Ovary (tissue), 9 donors: ENCODE results near the gene LRP2. TPM values are rescaled to one million over a fixed set of nuclear protein-coding genes. Genes with fewer than 3 reads are reported as not detected.

Source experiments
- DNase-seq, 5 donors: peaks; one replicate each; pipeline ENCODE4 v3.0.0-alpha.2; 2019 to 2020
- H3K27ac ChIP-seq, 2 donors: fragments of 200-600 bp; one replicate each; pipeline versions ENCODE4 v1.5.1 to v1.8.0; 2019 to 2022
- H3K27me3 ChIP-seq: fragments of 200-600 bp; one replicate; pipeline ENCODE4 v1.8.0; 2022
- H3K36me3 ChIP-seq: fragments of 200-600 bp; sonication (generic); one replicate; pipeline ENCODE4 v1.5.1; 2019
- H3K4me1 ChIP-seq: one replicate; pipeline ENCODE4 v1.8.1; 2013; ENCODE audit warnings: mild to moderate bottlenecking, moderate library complexity; ENCODE audit not compliant: insufficient read depth
- H3K4me3 ChIP-seq: fragments of 200-600 bp; sonication (generic); one replicate; pipeline ENCODE4 v1.5.1; 2017
- H3K9me3 ChIP-seq, 2 donors: fragments of 200-600 bp in 1 of 2; sonication (generic) in 1 of 2; one replicate each; pipeline versions ENCODE4 v1.5.1 to v1.8.1; 2013 to 2019; ENCODE audit warnings: mild to moderate bottlenecking in 1 of 2, moderate library complexity in 1 of 2
- EP300 ChIP-seq: sonication (generic); formaldehyde crosslinking; IDR thresholded peaks from one replicate; pipeline ENCODE4 v1.6.1; 2017; ENCODE audit warnings: antibody characterized with exemption
- POLR2A ChIP-seq: fragments of 450-650 bp; IDR thresholded peaks from one replicate; pipeline ENCODE4 v1.6.1; 2017; ENCODE audit warnings: antibody characterized with exemption, mild to moderate bottlenecking, moderate library complexity
- WGBS, 3 donors: extraction: QIAGEN DNeasy Blood & Tissue Kit in 1 of 3; methylation state at CpG; one replicate each; pipeline versions ENCODE4 v1.1.5 to v1.1.7; 2013 to 2017; 5-methylcytosine and 5-hydroxymethylcytosine counted together
- intact Hi-C, 4 donors: fragments of 100-400 bp; cut with DNase I; formaldehyde crosslinking; loops; one replicate each; pipeline versions ENCODE4 v1.11.0 to v1.15.1; 2022 to 2023
- polyA plus RNA-seq, 2 donors: library from polyadenylated mRNA; stranded (reverse); fragments of 200-250 nt in 1 of 2; fragments of 350-450 nt in 1 of 2; fragmentation: Illumina TruSeq in 1 of 2; extraction: RNeasy Lipid Tissue Mini Kit (QIAGEN cat#74804) in 1 of 2; gene quantifications; one replicate each; pipeline ENCODE4 v1.2.3, GENCODE V29; 2013 to 2014
- total RNA-seq, 7 donors: library from RNA; depleted of rRNA in 2 of 7; stranded (reverse); fragments of >200 nt in 2 of 7; fragmentation: NEBNext Ultra II Directional in 3 of 7; extraction: Animal tissue kit (Norgen Biotek cat#: 25700) in 3 of 7; gene quantifications; one replicate each; pipeline versions ENCODE4 v1.1.0 to v1.2.4, GENCODE V29; 2016 to 2023
- TF ChIP-seq, protein P1 (sequence below), 3 donors: fragments of 450-650 bp in 2 of 3; fragments of 200-600 bp in 1 of 3; IDR thresholded peaks; one replicate each; pipeline versions ENCODE4 v1.5.1 to v1.8.0; 2016 to 2022; ENCODE audit warnings: antibody characterized with exemption in 3 of 3, mild to moderate bottlenecking in 1 of 3
- donor health status: DM: no; HTN: no; CAD: no; lungs with moderate emphysema.
- donor health status: DM: no; HTN: no; CAD: no.
- donor health status: Bipolar disorder and iron deficiency.
- donor health status: DM: yes; HTN: yes; CAD: no.
- donor health status: DM: no; HTN: no; CAD: no.
- donor health status: DM: yes; HTN: yes; CAD: no.

Gene LRP2
- total and polyA plus RNA-seq, 9 donors = 0.01 to 13.4 (median 0.24) TPM

DNA sequence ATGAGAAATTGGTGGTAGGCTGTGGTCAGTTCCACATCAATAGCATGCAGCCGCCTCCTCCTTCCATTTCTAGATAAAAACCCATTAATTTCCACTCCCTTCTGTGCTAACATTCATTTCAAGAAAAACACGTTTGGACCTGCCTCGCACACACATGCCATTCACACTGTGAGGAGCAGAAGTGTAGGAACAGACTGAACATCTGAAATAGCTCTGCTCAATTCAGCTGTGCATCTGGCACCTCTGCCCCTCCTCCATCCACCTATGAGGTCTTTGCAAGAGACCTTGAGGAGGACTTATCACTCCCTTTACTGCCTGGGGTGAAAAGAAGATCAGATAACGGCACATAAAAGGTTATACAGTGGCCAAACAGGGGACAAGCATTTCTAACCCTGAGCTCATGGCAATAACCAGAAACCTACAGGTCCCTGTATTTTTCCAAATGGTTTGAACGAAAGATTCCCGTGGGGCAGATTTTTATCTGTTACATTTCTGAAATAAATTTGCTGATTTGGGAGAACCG lies 30.8 kb upstream of the LRP2 start:
- no peaks in the 10 kb centered on the region for H3K9me3 ChIP-seq
- no peaks in the 10 kb centered on the region for H3K36me3 ChIP-seq
- no peaks in the 10 kb centered on the region for H3K4me1 ChIP-seq
- no peak for TF ChIP-seq POLR2A
- no peak for TF ChIP-seq EP300
- H3K27me3 ChIP-seq = no peaks in the 10 kb centered on the region
- intact Hi-C loops = no loop called here
- 8 to 19% (median 13%) methylated on average over 7 of the region's 7 CpGs for WGBS, 3 donors
- no peak overlapping the region for H3K27ac ChIP-seq
- no peak overlapping the region for H3K4me3 ChIP-seq
- DNase-seq = no peak

DNA sequence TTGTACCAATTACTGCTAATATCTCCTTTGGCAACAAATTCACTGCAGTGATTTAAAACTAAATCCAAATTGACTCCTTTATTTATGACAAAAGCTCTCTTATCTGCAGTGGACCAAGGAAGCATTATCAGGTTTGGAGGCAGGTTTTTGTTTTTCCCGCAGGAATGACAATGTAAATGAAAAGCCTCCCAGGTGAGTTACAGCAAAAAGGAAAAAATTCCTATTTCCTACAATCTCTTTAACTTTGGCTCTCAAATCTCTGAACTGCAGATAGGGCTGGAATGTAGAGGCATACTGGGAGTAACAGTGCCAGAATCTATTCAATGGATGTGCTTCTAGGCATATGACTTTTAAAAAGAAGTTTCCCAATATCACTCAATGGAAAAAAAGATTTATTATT lies 28.9 kb upstream of the LRP2 start:
- H3K4me1 ChIP-seq = no peaks in the 10 kb centered on the region
- DNase-seq = no peak
- H3K9me3 ChIP-seq = no peaks in the 10 kb centered on the region
- no peaks in the 10 kb centered on the region for H3K27me3 ChIP-seq
- 11 to 18% (median 14%) methylated on average over 1 of the region's 1 CpG for WGBS, 3 donors
- no peak overlapping the region for H3K27ac ChIP-seq
- TF ChIP-seq POLR2A = no peak
- no peak for TF ChIP-seq EP300
- TF ChIP-seq, protein P1, sequence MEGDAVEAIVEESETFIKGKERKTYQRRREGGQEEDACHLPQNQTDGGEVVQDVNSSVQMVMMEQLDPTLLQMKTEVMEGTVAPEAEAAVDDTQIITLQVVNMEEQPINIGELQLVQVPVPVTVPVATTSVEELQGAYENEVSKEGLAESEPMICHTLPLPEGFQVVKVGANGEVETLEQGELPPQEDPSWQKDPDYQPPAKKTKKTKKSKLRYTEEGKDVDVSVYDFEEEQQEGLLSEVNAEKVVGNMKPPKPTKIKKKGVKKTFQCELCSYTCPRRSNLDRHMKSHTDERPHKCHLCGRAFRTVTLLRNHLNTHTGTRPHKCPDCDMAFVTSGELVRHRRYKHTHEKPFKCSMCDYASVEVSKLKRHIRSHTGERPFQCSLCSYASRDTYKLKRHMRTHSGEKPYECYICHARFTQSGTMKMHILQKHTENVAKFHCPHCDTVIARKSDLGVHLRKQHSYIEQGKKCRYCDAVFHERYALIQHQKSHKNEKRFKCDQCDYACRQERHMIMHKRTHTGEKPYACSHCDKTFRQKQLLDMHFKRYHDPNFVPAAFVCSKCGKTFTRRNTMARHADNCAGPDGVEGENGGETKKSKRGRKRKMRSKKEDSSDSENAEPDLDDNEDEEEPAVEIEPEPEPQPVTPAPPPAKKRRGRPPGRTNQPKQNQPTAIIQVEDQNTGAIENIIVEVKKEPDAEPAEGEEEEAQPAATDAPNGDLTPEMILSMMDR (IDR thresholded peaks at IDR 0.05) = no peak
- H3K4me3 ChIP-seq = no peak overlapping the region
- no peaks in the 10 kb centered on the region for H3K36me3 ChIP-seq
- intact Hi-C loops = no loop called here

DNA sequence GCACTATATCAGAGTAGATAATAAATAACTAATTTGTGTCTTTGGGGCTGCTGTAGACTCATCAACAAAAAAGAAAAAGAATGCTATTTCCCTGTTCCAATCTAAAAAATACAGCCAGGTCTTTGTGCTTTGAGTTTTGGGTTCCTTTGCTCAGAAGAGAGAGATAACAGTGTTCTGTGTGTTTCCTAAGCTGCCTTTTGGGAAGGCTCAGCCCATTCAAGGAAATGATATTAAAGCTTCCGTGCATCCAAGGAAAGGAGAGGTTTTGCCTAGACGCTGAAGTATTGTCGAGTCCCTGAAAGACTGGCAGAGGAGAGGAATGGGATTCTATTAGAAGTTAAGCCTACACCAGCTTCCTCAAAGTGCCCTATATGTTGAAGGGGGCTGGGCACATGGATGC lies 25.8 kb upstream of the LRP2 start:
- intact Hi-C loops = no loop called here
- H3K9me3 ChIP-seq = no peaks in the 10 kb centered on the region
- no peak overlapping the region for H3K4me3 ChIP-seq
- H3K27ac ChIP-seq = no peak overlapping the region
- H3K4me1 ChIP-seq = no peaks in the 10 kb centered on the region
- WGBS, 3 donors = 74 to 83% (median 78%) methylated on average over 3 of the region's 3 CpGs
- DNase-seq = no peak
- H3K36me3 ChIP-seq = no peaks in the 10 kb centered on the region
- TF ChIP-seq EP300 (no peak), POLR2A (no peak)
- TF ChIP-seq, protein P1 (IDR thresholded peaks at IDR 0.05) = no peak
- no peaks in the 10 kb centered on the region for H3K27me3 ChIP-seq

DNA sequence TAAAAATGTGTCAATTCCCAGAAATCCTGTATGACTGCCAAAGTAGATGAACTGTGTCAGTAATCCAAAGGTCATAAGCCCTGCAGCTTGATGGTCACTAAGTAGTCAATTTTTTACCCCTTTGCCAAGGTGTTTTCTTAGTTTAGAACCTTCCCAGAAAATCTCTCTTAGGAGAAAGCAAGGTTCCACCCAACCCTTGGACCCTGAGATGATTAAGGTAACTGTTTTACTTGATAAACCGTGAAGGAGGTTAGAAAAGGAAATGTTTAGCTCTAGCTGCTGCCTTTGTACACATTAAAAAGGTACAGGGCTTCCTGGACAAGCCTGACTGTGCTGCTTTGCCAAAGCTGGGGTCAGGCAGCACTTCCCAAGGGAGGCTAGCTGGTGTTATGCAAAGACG lies 24.4 kb upstream of the LRP2 start:
- no peak for DNase-seq
- Histone ChIP-seq H3K4me3 (no peak overlapping the region), H3K4me1 (no peaks in the 10 kb centered on the region), H3K9me3 (no peaks in the 10 kb centered on the region), H3K36me3 (no peaks in the 10 kb centered on the region), H3K27me3 (no peaks in the 10 kb centered on the region), H3K27ac (no peak overlapping the region)
- intact Hi-C loops = no loop called here
- WGBS, 3 donors = 66 to 70% (median 67%) methylated on average over 2 of the region's 2 CpGs
- TF ChIP-seq EP300 (no peak), POLR2A (no peak)
- TF ChIP-seq, protein P1 (IDR thresholded peaks at IDR 0.05) = no peak

DNA sequence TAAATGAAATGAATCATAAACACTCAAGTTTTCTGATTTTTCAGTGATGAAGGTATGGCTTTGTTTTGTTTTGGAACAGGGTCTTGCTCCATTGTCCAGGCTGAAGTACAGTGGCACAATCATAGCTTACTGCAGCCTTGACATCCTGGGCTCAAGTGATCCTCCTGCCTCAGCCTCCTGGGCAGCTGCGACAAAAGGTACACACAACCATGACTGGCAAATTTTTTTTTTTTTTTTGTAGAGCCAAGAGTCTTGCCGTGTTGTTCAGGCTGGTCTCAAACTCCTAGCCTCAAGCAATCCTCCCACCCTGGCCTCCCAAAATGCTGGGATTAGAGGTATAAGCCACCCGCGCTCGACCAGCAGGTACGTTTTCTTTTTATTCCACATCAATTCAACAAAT lies 22.5 kb upstream of the LRP2 start:
- H3K4me3 ChIP-seq = no peak overlapping the region
- 91 to 92% (median 92%) methylated on average over 6 of the region's 6 CpGs for WGBS, 3 donors
- H3K4me1 ChIP-seq = no peaks in the 10 kb centered on the region
- H3K9me3 ChIP-seq = no peaks in the 10 kb centered on the region
- H3K27me3 ChIP-seq = no peaks in the 10 kb centered on the region
- intact Hi-C loops = no loop called here
- no peak for TF ChIP-seq POLR2A
- TF ChIP-seq, protein P1 (IDR thresholded peaks at IDR 0.05) = no peak
- TF ChIP-seq EP300 = no peak
- no peak for DNase-seq
- H3K36me3 ChIP-seq = no peaks in the 10 kb centered on the region
- no peak overlapping the region for H3K27ac ChIP-seq
